GF-D8 (cell line): ENCODE results near the gene DEFB128.

ENCODE experiments used
- DNase-seq: peaks from one replicate; lab custom pipeline; 2025; lab: John Stamatoyannopoulos, UW

DEFB128 gene

DNA sequence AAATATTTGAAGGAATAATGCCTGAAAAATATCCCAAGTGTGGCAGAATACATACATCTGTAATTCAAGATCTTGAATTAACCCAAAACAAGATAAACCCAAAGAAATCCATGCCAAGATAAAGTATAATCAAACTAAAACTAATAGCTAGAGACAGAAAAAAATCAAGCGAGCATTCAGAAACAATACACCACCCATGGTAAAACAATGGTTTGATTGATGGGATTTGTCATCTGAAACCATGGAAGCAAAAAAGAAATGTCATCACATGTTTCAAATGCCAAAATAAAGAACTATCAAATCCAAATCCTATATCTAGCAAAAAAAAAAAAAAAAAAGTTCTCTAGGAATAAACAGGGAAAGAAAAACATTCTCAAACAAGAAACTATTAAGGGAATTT lies 37.4 kb downstream of the DEFB128 start:
- DNase-seq: no peak

- DNase-seq: no peak
These were observed 43.6 kb downstream of the DEFB128 start for GRCh38 chr20:145877-146276.

DNA sequence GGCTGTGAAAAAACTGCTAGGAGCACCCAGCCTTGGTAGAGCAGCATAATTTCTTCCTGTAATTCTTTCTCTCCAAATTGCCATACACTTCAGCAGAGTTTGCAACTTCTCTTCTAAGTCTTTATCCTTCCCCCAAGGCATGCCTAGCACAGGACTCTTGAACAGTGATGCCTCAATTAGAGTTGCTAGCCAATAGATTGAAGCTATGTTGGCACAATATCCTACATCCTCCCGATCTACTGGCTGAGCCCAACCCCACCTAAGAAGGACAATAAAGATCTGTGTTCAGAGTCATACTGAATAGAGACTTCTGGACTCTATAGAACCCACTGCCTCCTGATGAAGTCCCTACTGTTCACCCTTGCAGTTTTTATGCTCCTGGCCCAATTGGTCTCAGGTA lies 47.2 kb downstream of the DEFB128 start, which contains the start of gene DEFB126:
Gene DEFB126 (plus strand): TSS at position 301 of the 400 bp plus-strand sequence. CDS start 39 bp downstream, at position 340.
- no peak for DNase-seq
